ENCODE results near the gene SELP.

The SELP gene

DNA sequence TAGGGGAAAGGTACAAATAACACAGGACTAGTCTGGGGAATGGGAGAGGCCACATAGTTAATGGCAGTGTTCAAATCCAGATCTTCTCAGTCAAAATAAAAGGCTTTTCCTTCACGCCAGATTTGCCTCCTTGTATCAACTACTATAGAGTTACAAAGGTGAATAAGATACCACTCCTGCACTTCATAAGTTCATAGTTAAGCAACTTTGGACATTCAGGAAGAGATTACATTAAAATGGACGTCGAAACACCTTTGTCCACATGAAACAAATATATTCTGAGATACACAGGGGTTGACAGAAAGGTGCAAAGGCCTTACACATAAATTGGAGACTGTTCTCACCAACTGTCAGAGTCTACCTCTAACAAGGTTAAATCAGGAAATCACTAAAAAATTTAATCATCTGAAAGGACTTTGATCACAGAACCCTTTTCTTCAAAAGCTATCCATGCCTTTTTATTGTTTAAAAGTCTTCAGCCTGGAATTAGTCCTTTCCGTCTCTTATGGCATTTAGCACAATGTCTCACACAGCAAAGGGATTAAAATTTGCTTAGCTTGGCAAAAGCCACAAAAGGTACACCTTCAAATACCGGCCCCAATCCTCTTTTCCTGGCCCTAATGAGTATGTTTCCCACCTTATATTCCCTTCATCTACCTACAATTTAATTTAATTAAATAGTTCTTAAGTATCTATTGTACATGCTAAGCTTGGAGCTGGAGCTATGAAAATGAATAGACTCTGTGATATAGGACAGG lies 51.8 kb downstream of the SELP start:
- FAIRE-seq (no peak), DNase-seq (ENCODE audit: insufficient read length, low spot score) (no peak)

DNA sequence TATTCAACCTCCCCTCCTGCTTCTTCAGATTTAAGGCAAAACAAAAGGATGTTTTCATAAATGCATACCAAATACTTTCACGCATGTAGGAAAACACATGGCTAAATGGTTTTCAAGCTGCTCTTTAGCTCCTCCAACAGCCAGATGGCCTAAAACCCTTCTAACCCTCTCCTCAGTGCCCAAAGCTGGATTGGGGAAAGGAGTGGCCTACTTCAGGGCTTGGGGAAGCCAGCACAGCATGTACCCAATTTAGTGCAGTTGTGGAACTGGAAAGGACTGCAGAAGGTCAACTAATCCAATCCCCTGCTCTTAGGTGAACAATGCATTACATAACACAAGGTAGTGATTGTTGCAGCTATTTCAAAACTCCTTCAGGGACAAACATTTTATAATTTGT lies 53.0 kb downstream of the SELP start:
- no peak for DNase-seq (ENCODE audit: insufficient read length, low spot score)
- FAIRE-seq, result no peak

DNA sequence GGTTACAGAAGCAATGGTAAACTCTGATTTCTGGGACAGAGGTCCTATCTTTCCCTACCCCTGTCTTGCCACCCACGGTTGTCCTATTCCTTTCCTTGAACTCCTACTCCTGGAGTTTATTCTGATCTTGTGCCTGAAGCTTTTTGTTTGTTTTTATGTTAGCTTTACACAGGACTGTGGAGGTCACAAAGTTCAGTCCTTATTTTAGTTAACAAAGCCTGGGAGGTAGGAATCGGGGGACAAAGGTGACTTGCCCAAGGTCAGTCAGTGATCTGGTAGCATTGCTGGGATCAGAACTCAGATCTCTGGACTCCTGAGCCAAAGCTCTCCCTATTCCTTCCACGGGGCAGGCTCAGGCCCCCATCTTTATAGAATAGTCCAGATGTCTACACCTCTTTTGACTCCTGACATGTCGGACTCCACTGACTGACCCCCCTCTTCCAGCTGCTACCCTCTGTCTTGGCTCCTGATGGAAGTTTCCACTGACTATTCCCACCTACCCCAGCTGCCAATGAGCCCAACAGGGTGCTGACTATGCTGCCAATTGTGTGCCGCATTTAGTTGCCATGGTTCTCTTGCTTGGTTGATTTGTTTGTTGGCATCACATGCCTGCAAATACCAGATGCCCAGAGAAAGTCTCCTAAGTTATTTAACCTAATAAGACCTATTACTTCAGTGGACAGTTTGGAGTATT lies 53.5 kb downstream of the SELP start:
- FAIRE-seq (no peak), DNase-seq (ENCODE audit: insufficient read length, low spot score) (no peak)

DNA sequence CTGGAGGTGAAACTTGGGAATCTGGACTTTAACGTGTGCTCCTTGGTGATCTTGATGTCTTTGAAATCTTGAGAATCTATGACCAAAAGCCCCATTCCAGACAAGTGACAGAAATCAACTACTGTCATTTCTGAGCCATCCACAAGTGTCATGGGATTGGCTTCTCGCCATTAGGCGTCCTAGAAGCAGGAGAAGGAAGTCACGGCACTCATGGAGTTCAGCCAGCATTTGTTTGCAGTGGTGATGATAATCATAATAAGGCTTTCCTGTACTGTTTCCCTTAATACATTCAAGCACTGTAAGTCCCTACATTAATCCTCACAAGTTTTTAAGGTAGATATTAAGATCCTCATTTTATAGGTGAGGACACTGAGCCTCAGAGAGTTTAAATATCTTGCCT lies 55.6 kb downstream of the SELP start:
- no peak for FAIRE-seq

DNA sequence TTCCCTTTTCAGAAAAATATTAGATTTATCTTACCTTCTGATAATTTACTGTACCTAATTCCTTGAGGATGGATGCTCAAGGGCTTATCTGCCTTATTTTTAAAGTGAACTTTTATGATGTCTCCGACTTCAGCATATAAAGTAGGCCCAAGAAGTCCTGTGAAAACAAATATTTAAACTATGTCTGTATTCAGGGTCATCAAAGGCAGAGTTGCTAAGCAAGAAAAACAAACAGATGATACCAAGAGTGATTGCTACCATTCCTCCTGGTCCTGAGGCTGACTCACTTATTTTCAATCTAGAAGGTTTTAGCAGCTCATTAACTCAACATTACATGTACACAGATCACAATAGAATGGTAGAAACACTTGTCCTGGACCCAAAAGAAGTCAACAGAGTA lies 57.7 kb downstream of the SELP start:
- DNase-seq (ENCODE audit: insufficient read length, low spot score) (no peak), FAIRE-seq (no peak)

More for the DNA sequence above, 55.6 kb downstream of the SELP start:
- DNase-seq (ENCODE audit: insufficient read length, low spot score), result no peak

DNA sequence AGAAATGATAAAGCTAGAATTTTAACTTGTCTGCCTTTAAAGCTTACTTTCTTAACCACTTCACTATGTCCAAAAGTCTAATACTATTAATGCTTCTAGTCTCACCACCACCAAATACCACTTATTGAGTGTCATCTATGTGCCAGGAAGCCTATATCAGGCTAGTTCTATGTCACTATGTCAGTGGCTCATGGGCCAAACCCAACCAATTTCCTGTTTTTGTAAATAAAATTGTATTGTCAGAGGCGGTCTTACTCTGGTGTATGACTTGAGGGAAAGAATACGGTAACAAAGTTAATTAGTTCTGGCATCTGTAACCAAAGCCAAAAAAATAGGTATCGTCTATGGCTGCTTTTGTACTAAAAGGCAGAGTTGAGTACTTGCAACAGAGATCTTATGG lies 58.5 kb downstream of the SELP start:
- FAIRE-seq, result no peak

DNA sequence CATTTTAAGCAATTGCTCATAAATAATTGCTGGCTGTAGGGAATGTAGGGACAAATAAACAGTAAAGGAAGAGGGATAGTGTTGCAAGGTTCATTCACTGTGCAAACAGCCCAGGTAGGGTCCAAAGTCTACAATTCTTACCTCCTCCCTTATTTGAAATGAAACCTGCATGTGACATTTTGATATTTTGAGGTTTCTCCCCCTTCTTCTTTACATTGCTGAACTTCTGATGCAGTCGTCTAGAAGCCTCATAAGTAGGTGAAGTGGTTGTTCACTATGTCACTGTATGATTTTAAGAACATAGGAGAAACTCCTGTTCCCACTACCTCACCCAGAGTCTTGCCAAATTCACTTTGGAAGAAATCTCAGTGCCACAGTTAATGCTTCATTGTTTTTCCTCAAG lies 59.8 kb downstream of the SELP start:
- no peak for FAIRE-seq
- no peak for DNase-seq (ENCODE audit: insufficient read length, low spot score)

More for the DNA sequence above, 58.5 kb downstream of the SELP start:
- no peak for DNase-seq (ENCODE audit: insufficient read length, low spot score)

DNA sequence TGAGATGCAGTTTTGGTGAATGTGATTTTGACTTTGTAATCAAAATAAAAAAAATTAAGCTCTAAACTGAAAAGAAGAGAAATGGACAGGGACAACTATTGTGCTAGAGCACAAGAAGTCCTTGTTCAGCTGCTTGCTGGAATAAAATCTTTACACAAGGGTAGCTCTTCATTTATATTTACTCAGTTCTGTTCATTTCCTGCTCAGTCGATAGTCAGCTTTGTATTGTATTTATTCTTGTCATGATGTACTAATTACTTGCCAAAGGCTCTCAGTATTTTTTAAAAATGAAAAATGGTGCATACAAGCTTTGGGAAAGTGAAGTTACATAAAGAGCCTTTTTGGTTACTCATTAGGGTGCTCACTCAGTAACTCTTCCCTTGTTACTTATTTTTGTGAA lies 61.4 kb downstream of the SELP start:
- DNase-seq (ENCODE audit: insufficient read length, low spot score) (no peak), FAIRE-seq (no peak)

DNA sequence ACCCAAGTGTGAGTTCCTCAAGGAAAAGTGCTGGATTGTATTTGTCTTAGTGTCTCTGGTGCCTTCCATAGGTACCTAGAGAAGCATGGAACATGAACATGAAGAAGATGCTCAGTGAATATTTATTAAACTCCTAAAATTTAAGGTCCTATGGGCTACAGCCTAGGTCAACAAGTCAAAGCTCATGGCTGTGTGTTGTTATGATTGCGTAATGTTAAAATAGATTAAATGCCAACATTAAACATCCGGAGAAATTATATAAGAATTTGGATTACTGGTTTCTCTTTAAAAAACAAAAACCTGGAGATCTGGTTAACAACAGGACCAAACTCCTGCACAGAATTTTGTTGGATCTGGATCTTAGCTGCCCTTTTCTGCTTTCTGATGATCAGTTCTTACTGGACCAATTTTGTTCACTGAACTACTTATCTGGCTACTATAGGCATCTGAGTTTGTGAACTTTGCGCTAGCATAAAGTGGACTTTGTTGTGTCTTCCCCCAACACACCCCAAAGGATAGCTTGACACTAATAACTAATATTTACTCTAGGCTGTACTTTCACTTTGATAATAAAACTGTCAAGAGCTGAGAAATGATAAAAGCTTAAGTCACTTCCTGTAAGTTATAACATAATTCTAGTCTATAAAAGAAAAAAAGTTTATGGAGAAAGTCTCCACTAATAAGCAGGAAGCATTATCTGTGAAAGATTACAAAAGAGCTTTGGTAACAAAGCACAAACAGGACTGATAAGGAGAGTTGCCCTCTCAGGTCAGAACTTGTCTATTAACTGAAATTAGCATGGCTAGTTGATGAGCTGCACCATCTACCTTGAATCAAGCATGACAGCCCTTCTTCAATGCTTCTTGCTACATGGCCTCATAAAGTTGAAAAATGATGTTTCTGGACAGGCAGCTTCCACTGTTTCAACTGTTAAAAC lies 64.3 kb downstream of the SELP start:
- no peak for DNase-seq (ENCODE audit: insufficient read length, low spot score)
- no peak for FAIRE-seq

DNA sequence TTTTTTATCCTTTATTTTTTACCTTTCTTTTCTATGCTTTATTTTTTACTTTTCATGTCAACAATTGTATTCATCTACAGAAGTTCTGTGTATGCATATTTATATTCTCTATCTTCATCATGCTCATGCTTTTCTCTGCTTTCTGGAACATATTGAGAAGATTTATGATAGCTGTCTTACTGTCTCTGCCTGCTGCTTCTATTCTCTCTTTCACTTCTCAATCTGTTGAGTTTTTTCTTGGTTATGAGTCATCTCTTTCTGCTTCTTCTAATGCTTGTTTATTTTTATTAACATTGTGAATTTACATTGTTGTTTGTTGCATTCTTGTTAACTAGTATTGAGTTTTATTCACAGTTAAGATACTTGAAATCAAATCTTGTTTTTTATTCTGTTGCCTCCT lies 66.3 kb downstream of the SELP start:
- no peak for FAIRE-seq
- DNase-seq (ENCODE audit: insufficient read length, low spot score), result no peak

DNA sequence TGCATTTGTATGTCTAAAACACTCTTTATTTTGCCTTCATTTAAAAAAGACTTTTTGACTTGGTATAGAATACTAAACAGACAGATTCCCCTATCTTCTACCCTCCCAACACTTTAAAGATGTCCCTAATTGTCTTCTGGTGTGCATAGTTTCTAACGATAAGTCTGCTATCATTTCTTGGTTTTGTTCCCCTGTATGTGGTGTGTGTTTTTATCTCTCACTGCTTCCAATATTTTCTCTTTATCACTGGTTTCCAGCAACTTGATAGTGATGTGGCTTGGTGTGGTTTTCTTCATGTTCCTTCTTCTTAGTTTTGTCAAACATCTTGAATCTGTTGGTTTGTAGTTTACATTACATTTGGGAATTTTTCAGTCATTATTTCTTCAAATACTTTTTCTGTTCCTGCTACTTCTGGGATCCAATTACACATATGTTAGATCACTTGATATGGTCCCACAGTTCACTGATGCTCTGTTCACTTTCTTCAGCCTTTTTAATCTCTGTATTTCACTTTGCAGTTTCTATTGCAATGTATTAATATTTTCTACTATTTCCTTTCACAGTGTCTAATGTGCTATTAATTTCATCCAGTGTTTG lies 66.8 kb downstream of the SELP start:
- DNase-seq (ENCODE audit: insufficient read length, low spot score) (no peak), FAIRE-seq (no peak)

DNA sequence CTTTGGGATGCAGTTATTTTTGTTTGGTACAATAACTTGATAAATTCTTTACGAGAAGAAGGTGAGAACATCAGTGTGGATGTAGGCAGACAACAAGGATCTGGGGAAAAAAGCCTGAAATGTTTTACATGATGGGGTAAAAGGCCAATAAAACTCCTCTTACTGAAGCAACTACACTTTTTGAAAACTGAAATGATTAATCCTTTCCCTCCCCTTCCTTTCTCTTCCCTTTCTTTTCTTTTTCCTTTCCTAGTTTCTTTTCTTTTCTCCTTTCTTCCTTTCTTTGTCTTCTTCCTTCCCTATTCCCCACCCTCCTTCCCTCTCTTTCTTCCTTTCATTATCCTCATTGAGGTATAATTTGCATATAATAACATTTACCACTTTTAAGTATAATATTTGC lies 68.2 kb downstream of the SELP start:
- no peak for DNase-seq (ENCODE audit: insufficient read length, low spot score)
- FAIRE-seq, result no peak

DNA sequence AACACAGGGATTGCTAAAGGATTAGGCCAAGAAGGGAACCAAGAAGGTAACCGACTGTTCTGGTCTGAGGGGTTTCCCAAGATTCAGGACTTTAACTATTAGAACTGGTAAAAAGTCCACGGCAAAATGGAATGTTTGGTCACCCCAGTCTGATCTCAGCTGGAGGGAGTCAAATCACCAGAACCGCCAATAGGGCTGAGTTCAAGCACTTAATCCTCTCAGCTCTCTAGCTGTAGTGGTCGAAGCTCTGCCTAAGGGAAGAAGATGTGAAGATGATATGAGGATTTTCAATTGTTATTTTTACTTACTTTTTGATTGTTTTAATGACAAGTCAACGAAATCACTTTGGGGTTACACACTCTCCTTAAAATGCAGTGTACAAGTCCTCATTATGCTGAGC lies 72.8 kb downstream of the SELP start:
- no peak for DNase-seq (ENCODE audit: insufficient read length, low spot score)
- FAIRE-seq, result no peak

DNA sequence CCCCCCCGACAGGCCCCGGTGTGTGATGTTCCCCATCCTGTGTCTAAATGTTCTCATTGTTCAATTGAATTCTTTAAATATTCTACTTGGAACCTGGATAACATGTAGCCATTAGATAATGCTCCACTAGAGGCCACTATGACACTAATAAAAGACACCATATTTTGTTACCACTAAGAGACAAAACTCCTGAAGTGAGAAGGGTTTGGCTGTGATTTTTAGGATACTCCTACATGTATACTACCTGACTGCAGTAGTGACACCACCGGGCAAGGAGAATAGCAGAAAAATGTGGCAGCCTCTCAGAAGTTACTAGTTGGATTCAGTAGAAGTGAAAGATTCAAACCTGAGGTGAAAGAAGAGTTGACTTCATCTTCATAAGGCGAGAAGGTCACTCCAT lies 79.6 kb downstream of the SELP start:
- DNase-seq (ENCODE audit: insufficient read length, low spot score) (no peak), FAIRE-seq (peak; percentile 92)

DNA sequence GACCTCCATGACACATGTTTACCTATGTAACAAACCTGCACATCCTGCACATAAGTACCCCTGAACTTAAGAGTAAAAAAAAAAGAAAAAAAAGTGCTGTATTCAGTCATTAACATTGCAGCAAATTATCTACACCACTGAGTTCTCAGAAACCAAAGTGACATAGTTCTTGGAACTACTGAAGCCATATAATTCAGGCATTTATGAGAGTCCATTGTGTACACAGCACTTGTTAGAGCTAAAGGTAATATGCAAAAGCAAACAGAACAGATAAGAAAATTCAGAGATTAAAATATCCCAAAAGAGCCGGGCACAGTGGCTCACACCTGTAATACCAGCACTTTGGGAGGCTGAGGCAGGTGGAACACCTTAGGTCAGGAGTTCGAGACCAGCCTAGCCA lies 81.6 kb downstream of the SELP start:
- FAIRE-seq, result no peak
- DNase-seq (ENCODE audit: insufficient read length, low spot score), result no peak

DNA sequence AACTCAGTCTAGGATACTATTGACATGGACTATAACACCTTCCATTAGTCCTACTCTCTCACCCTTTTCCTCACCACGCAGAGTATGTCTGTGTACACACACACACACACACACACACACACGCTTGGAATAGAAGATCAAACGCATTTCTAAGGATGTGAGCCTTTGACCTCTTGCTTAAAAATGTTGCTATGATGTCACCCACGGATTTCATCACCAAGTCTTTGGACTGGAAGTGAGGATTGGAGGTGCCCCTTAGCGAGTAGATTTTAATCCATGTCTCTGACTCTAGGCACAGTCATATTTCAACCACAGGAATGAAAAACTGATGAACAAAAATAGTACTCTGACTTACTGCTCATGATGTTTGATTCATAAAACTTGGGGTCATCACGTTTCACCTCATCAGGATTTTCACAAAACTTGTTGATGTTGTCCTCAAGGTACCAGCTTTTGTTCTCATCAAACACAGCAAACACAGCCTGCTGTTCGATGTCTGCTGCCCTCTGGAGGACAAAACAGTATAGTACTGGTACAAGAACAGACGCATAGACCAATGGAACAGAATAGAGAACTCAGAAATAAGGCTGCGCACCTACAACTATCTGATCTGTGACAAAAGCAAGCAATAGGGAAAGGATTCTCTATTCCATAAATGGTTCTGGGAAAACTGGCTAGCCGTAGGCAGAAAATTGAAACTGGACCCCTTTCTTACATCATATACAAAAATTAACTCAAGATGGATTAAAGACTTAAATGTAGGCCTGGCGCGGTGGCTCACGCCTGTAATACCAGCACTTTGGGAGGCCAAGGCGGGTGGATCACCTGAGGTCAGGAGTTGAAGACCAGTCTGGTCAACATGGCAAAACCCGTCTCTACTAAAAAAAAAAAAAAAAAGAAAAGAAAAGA lies 83.6 kb downstream of the SELP start:
- FAIRE-seq (peak; percentile 78), DNase-seq (ENCODE audit: insufficient read length, low spot score) (no peak)

DNA sequence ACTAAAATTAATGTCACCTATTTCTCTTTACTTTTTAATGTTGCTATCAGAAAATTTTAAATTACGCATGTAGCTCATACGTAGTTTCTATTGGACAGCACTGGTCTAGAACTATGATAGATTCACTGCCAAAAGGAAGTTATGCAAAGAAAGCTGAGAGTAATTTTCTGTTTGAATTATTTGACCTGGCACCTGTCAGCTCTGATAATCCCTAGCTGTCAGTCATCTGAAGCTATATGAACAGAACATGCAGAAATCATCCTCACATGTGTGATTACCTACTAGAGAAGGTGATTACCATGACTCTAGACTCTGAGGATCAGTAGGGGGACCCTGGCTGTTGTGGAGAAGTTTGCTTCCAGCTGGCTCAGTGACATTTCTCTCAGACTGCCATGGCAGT lies 84.5 kb downstream of the SELP start:
- FAIRE-seq (no peak), DNase-seq (ENCODE audit: insufficient read length, low spot score) (no peak)

DNA sequence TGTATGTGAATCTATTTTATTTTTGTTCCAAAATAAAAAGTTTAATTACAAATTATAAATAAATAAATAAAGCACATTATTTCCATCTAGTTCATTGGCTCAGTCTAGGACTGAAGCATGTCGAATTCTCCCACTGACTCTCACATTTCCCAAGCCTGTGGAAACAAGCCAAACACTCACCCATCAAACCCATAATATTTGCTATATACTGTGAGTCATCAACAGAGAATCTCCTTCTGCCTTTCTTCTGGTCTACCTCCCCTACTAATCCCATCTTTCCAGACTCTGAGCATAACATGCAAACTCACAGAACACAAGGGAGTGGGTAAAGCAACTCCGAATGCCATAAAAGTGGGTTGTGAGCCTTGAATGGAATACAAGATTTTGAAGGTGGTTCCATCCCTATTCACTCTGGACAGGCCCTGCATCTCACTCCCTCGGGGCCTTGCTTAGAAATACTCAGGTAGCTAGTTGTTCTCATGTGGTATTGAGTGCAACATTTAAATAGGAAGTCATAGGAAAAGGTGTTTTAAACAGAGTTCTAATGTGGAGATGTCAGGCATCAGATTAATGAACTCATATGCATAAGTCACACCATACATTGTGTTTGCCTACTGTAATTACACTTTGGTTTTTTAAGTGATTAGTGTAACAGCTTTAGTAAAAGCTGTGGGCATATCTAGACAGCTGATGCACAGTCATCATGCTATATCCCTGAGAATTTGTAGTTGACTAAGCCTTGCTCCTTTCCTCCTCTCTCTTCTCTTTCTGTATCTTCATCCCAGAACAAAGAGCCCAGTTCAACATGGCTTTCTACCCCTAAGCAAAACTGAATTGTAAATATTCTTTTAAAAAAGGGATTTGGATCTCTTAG lies 90.7 kb downstream of the SELP start:
- DNase-seq (ENCODE audit: insufficient read length, low spot score) (no peak), FAIRE-seq (no peak)
